Keratinocyte (primary cell): ENCODE results near the gene ANKS1B. TPM values are rescaled to one million over a fixed set of nuclear protein-coding genes. Genes with fewer than 3 reads are reported as not detected.

ENCODE experiments used
- DNase-seq: peaks from one replicate; pipeline ENCODE4 v3.0.0-alpha.2; 2011; ENCODE audit warnings: low read depth, missing footprints, low spot score
- FAIRE-seq: peaks from 2 replicates; lab custom pipeline; 2011; peaks lifted over from hg19 to GRCh38; lab: Jason Lieb, UNC
- H2AFZ ChIP-seq: 2 replicates; pipeline ENCODE4 v1.6.0; 2012; ENCODE audit warnings: low read length, control low read depth, inconsistent platforms; ENCODE audit not compliant: control insufficient read depth
- H3K27ac ChIP-seq: 2 replicates; pipeline ENCODE4 v1.5.1; 2011; ENCODE audit warnings: low read length; ENCODE audit not compliant: control insufficient read depth, insufficient read depth
- H3K27me3 ChIP-seq: 3 replicates; pipeline ENCODE4 v1.6.0; 2011; ENCODE audit warnings: low read length; ENCODE audit not compliant: control insufficient read depth, insufficient read depth; ENCODE audit errors: extremely low read depth
- H3K36me3 ChIP-seq, 2 experiments: 2 replicates in 1 of 2; 3 replicates in 1 of 2; pipeline ENCODE4 v1.5.1; 2011; ENCODE audit warnings: low read length in 2 of 2, mild to moderate bottlenecking in 1 of 2; ENCODE audit not compliant: control insufficient read depth in 2 of 2, insufficient read depth in 2 of 2; ENCODE audit errors: extremely low read depth in 1 of 2
- H3K4me1 ChIP-seq: 3 replicates; pipeline ENCODE4 v1.5.1; 2011; ENCODE audit warnings: low read length; ENCODE audit not compliant: control insufficient read depth, insufficient read depth; ENCODE audit errors: extremely low read depth
- H3K4me2 ChIP-seq: 3 replicates; pipeline ENCODE4 v1.6.0; 2011; ENCODE audit warnings: low read depth, low read length; ENCODE audit not compliant: control insufficient read depth, insufficient read depth; ENCODE audit errors: extremely low read depth
- H3K4me3 ChIP-seq, 3 experiments: fragments of 200-600 bp in 1 of 3; sonication (generic) in 1 of 3; 2 replicates in 2 of 3; 3 replicates in 1 of 3; pipeline ENCODE4 v1.5.1; 2011 to 2016; ENCODE audit warnings: low read length in 3 of 3, mild to moderate bottlenecking in 3 of 3, control low read depth in 2 of 3, inconsistent platforms in 1 of 3, low read depth in 1 of 3, mixed read lengths in 1 of 3, mixed run types in 1 of 3, moderate library complexity in 1 of 3; ENCODE audit not compliant: control insufficient read depth in 2 of 3, insufficient read depth in 2 of 3; ENCODE audit errors: extremely low read depth in 1 of 3
- H3K79me2 ChIP-seq: 2 replicates; pipeline ENCODE4 v1.6.0; 2012; ENCODE audit warnings: low read length; ENCODE audit not compliant: control insufficient read depth, insufficient read depth
- H3K9ac ChIP-seq: 3 replicates; pipeline ENCODE4 v1.6.0; 2011; ENCODE audit warnings: low read length; ENCODE audit not compliant: control insufficient read depth, insufficient read depth; ENCODE audit errors: extremely low read depth
- H3K9me1 ChIP-seq: 3 replicates; pipeline ENCODE4 v1.6.0; 2011; ENCODE audit warnings: low read length; ENCODE audit not compliant: control insufficient read depth, insufficient read depth; ENCODE audit errors: extremely low read depth
- H3K9me3 ChIP-seq: 2 replicates; pipeline ENCODE4 v1.5.1; 2012; ENCODE audit warnings: low read depth, low read length; ENCODE audit not compliant: control insufficient read depth
- H4K20me1 ChIP-seq: 3 replicates; pipeline ENCODE4 v1.6.0; 2011; ENCODE audit warnings: low read length; ENCODE audit not compliant: control insufficient read depth, insufficient read depth; ENCODE audit errors: extremely low read depth
- CTCF ChIP-seq, 3 experiments: IDR thresholded peaks in 1 of 3; conservative IDR thresholded peaks in 1 of 3; optimal IDR thresholded peaks in 1 of 3; 2 replicates in 2 of 3; 3 replicates in 1 of 3; pipeline versions ENCODE3 to v1.5.1; 2011; ENCODE audit warnings: low read length in 3 of 3, mild to moderate bottlenecking in 3 of 3, moderate library complexity in 2 of 3, control low read depth in 1 of 3, inconsistent platforms in 1 of 3; ENCODE audit not compliant: insufficient read depth in 2 of 3; ENCODE audit errors: extremely low read depth in 1 of 3
- EZH2 ChIP-seq: IDR thresholded peaks from one replicate; pipeline ENCODE4 v1.6.1; 2012; ENCODE audit warnings: inconsistent platforms, mild to moderate bottlenecking, low read length, moderate library complexity
- dilution Hi-C: fragments of 300-500 bp; cut with MboI; formaldehyde crosslinking; loops from one replicate; pipeline ENCODE4 v1.7.0; 2020; ENCODE audit warnings: low sequenced_read_pairs; ENCODE audit not compliant: extremely low pct_ligation_motif_present
- polyA plus RNA-seq, 5 experiments: library from polyadenylated mRNA; depleted of rRNA in 3 of 5; stranded (reverse) in 3 of 5; stranded (forward) in 1 of 5; unstranded in 1 of 5; fragments of >200 nt; gene quantifications; 1 replicate in 1 of 5; 2 replicates in 3 of 5; 3 replicates in 1 of 5; pipeline versions ENCODE4 v1.2.1 to v1.2.3, GENCODE V29; 2011 to 2012; ENCODE audit warnings: missing spikeins in 2 of 5, low read depth in 1 of 5, low replicate concordance in 1 of 5

ANKS1B gene
- polyA plus RNA-seq, 1 donor (not counting 4 experiments of a cell fraction or from before 2014, with no cell fraction given) = not detected

DNA sequence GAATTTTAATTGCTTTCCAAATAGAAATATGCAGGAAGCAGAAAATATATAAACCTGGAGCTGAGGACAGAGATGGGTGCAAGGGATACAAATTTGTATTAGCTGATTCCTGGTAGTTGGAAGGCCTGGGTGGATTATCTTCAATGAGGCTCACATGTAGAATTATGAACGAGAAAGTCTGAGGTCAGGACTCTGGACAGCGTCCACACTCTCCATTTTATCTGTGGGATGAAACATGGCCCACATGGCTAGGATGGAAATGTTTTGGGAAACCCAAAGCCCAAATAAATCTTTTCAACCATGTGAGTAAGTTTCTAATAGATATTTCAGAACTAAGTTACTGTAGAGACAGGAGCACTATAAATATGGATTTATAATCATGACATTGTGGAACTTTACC is 1083.5 kb downstream of the ANKS1B start:
- no peak overlapping the region for H3K4me2 ChIP-seq
- no peaks in the 10 kb centered on the region for H3K4me1 ChIP-seq
- H3K9me3 ChIP-seq = no peaks in the 10 kb centered on the region
- FAIRE-seq = no peak
- H3K79me2 ChIP-seq = no peaks in the 10 kb centered on the region
- H3K27me3 ChIP-seq = no peaks in the 10 kb centered on the region
- no peak overlapping the region for H3K9ac ChIP-seq
- H3K4me3 ChIP-seq = no peak overlapping the region
- no peak overlapping the region for H2AFZ ChIP-seq
- no peaks in the 10 kb centered on the region for H4K20me1 ChIP-seq
- H3K36me3 ChIP-seq = no peaks in the 10 kb centered on the region
- no peak for TF ChIP-seq EZH2
- no peak for TF ChIP-seq CTCF (optimal IDR thresholded peaks at IDR 0.05 in 1 of 3, IDR thresholded peaks at IDR 0.05 in 1 of 3, conservative IDR thresholded peaks at IDR 0.05 in 1 of 3; ENCODE audit: extremely low read depth in 1 of 3, insufficient read depth in 2 of 3, low read length in 3 of 3)
- no peak overlapping the region for H3K27ac ChIP-seq
- no peaks in the 10 kb centered on the region for H3K9me1 ChIP-seq
- no peak for DNase-seq
- dilution Hi-C loops = no loop called here

DNA sequence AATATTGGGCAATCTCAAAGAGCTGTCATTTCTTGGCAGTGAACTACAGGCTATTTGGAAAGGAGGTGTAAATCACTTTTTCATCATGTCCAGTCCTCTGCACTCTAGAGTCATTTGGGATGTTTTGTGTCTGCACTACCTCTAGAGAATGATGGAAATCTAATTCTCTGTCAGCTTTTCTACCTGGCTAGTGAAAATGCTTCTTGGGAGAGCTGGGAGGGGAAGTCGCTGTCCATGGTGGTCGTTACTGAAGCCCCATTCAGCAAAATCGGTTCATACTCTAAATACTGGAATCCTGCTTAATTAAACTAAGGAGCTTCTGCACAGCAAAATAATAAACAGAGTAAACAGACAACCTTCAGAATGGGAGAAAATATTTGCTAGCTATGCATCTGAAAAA is 1087.8 kb downstream of the ANKS1B start:
- DNase-seq (no peak), FAIRE-seq (no peak)
- no peak overlapping the region for H2AFZ ChIP-seq
- no peaks in the 10 kb centered on the region for H3K9me3 ChIP-seq
- no peaks in the 10 kb centered on the region for H3K79me2 ChIP-seq
- H3K4me3 ChIP-seq = no peak overlapping the region
- H3K27me3 ChIP-seq = peaks cover 32% of the 10 kb centered on the region
- H3K27ac ChIP-seq = no peak overlapping the region
- dilution Hi-C loops = no loop called here
- H3K4me2 ChIP-seq = no peak overlapping the region
- H3K9ac ChIP-seq = no peak overlapping the region
- no peaks in the 10 kb centered on the region for H3K4me1 ChIP-seq
- no peaks in the 10 kb centered on the region for H4K20me1 ChIP-seq
- no peaks in the 10 kb centered on the region for H3K36me3 ChIP-seq
- no peak for TF ChIP-seq CTCF (optimal IDR thresholded peaks at IDR 0.05 in 1 of 3, IDR thresholded peaks at IDR 0.05 in 1 of 3, conservative IDR thresholded peaks at IDR 0.05 in 1 of 3; ENCODE audit: extremely low read depth in 1 of 3, insufficient read depth in 2 of 3, low read length in 3 of 3)
- TF ChIP-seq EZH2 = no peak
- no peaks in the 10 kb centered on the region for H3K9me1 ChIP-seq
